Measurements from ENCODE around the gene SH3GL3. TPM values are rescaled to one million over a fixed set of nuclear protein-coding genes. Genes with fewer than 3 reads are reported as not detected.

SH3GL3 gene
- total and polyA plus RNA-seq, 2 of the 4 experiments (the other 2 are of a cell fraction): not detected

DNA sequence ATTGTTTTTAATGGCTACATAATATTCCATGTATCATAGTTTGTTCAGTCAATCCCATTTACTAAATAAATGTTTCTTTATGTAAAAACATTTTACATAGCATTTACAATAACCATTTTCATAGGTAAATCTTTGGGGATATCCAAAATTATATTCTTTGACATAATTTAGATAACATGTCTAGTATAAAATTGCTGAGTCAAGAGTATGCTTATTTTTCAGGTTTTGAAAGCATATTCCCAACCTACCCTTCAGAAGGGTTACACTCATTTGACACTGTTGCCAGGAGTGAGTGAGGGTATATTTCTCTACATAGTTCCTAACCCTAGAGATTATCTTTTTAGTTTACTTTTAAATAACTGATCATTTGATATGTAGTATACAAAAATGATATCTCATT, 122.2 kb downstream of the SH3GL3 start:
- H3K56ac ChIP-seq (ENCODE audit: extremely low read depth, insufficient read depth, low read length): no peak overlapping the region
- ChIA-PET CTCF (no interaction called here), POLR2A (ENCODE audit: unreplicated experiment) (no interaction called here)
- in situ Hi-C loops (cut with MboI; ENCODE audit: low sequenced_read_pairs) (no loop called here), dilution Hi-C loops (cut with HindIII; ENCODE audit: low sequenced_read_pairs, unreplicated experiment) (loop anchor here (25.0 kb wide), 1 partner anchor 307 kb away; no protein-coding TSS in a partner anchor), intact Hi-C loops (cut with micrococcal nuclease) (loop anchor here (5.0 kb wide), 1 partner anchor 453 kb away; no protein-coding TSS in a partner anchor)
- no peak overlapping the region for H2BK5ac ChIP-seq (ENCODE audit: low read depth, low read length, poor library complexity, severe bottlenecking)
- H4K20me1 ChIP-seq (ENCODE audit: insufficient read depth, low read length): no peaks in the 10 kb centered on the region
- H2AK9ac ChIP-seq (replicated peaks; ENCODE audit: low read depth, low read length, poor library complexity): no peak overlapping the region
- TF ChIP-seq MXI1 (IDR thresholded peaks at IDR 0.05; ENCODE audit: borderline replicate concordance, low read depth, low read length) (no peak), MAFK (IDR thresholded peaks at IDR 0.05; ENCODE audit: low read depth, low read length) (peak; percentile 46)
- TF ChIP-seq, protein P1, sequence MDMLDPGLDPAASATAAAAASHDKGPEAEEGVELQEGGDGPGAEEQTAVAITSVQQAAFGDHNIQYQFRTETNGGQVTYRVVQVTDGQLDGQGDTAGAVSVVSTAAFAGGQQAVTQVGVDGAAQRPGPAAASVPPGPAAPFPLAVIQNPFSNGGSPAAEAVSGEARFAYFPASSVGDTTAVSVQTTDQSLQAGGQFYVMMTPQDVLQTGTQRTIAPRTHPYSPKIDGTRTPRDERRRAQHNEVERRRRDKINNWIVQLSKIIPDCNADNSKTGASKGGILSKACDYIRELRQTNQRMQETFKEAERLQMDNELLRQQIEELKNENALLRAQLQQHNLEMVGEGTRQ (IDR thresholded peaks at IDR 0.05; ENCODE audit: low read depth, low read length): no peak
- no peaks in the 10 kb centered on the region for H3K9me1 ChIP-seq (ENCODE audit: insufficient read depth, low read length)
- no peak overlapping the region for H3K4me3 ChIP-seq (ENCODE audit: insufficient read depth, low read depth, low read length)
- no peak overlapping the region for H4K5ac ChIP-seq (ENCODE audit: low read depth, low read length)
- no peak overlapping the region for H2BK120ac ChIP-seq (ENCODE audit: low read depth, low read length)
- H3K27me3 ChIP-seq (ENCODE audit: control insufficient read depth, insufficient read depth, low read length): no peaks in the 10 kb centered on the region
- H3K23ac ChIP-seq (ENCODE audit: low read depth, low read length): no peak overlapping the region
- no peak overlapping the region for H3K27ac ChIP-seq (ENCODE audit: insufficient read depth, low read length)
- no peak overlapping the region for H3K4ac ChIP-seq (ENCODE audit: low read depth, low read length)
- DNase-seq (no peak), ATAC-seq (ENCODE audit: low read depth) (no peak)
- H3K9ac ChIP-seq (ENCODE audit: low read depth, low read length): no peak overlapping the region
- no peak overlapping the region for H4K8ac ChIP-seq (ENCODE audit: low read depth in 2 of 2, low read length in 2 of 2)
- no TSS peak for BruUV-seq (replicated peaks)
- no peaks in the 10 kb centered on the region for H3K4me1 ChIP-seq (ENCODE audit: control insufficient read depth, insufficient read depth, low read length)
- no peak overlapping the region for H4K91ac ChIP-seq (ENCODE audit: insufficient read depth, low read depth, low read length)
- no peak overlapping the region for H3K14ac ChIP-seq (replicated peaks; ENCODE audit: low read depth, low read length)
- H3K4me2 ChIP-seq (ENCODE audit: low read depth, low read length): no peak overlapping the region
- no peaks in the 10 kb centered on the region for H3K9me3 ChIP-seq (ENCODE audit: control insufficient read depth, insufficient read depth, low read length)
- H2AFZ ChIP-seq (replicated peaks; ENCODE audit: low read length, poor library complexity): no peak overlapping the region
- H3K36me3 ChIP-seq (ENCODE audit: control insufficient read depth, insufficient read depth, low read length): no peaks in the 10 kb centered on the region
- H2BK20ac ChIP-seq (ENCODE audit: low read depth, low read length): no peak overlapping the region
- no peaks in the 10 kb centered on the region for H3K79me1 ChIP-seq (ENCODE audit: low read depth in 1 of 2, low read length in 2 of 2)
- no peak overlapping the region for H3K18ac ChIP-seq (ENCODE audit: low read depth, low read length)
- H2AK5ac ChIP-seq (ENCODE audit: low read depth, low read length): no peak overlapping the region
- no peak overlapping the region for H2BK15ac ChIP-seq (ENCODE audit: low read depth, low read length)
